ENCODE results near the gene RBM38.

Gene RBM38

GRCh38 chr20:57435498-57436222 lies 44.5 kb downstream of the RBM38 start (continued):
- TF ChIP-seq ZNF18 (tag by site-specific recombination; IDR thresholded peaks at IDR 0.05) (peak; percentile 68; the same call in 1 of the 2 replicates), SALL2 (tag by site-specific recombination; IDR thresholded peaks at IDR 0.05; ENCODE audit: borderline replicate concordance) (no peak), ZNF174 (tag by site-specific recombination; IDR thresholded peaks at IDR 0.05) (no peak), ZBTB1 (tag by site-specific recombination; IDR thresholded peaks at IDR 0.05) (no peak; the same call in 1 of the 2 replicates), ZNF292 (tag by site-specific recombination; IDR thresholded peaks at IDR 0.05; ENCODE audit: borderline replicate concordance, low read depth) (no peak), ZNF341 (tag by site-specific recombination; IDR thresholded peaks at IDR 0.05; ENCODE audit: low read depth) (peak; percentile 42), ZNF140 (tag by site-specific recombination; IDR thresholded peaks at IDR 0.05) (no peak), ZNF629 (tag by site-specific recombination; IDR thresholded peaks at IDR 0.05) (peak; percentile 57; the same call in 1 of the 2 replicates), ZNF600 (tag by site-specific recombination; IDR thresholded peaks at IDR 0.05) (peak; percentile 97), ZNF555 (tag by site-specific recombination; conservative IDR thresholded peaks at IDR 0.05) (no peak), SP7 (tag by site-specific recombination; IDR thresholded peaks at IDR 0.05) (peak; percentile 82), ZNF169 (tag by site-specific recombination; IDR thresholded peaks at IDR 0.05) (no peak), ZNF548 (tag by site-specific recombination; IDR thresholded peaks at IDR 0.05) (no peak), IKZF3 (tag by site-specific recombination; IDR thresholded peaks at IDR 0.05) (peak; percentile 68; the same call in 1 of the 2 replicates), ZBTB7A (tag by site-specific recombination; IDR thresholded peaks at IDR 0.05; ENCODE audit: low read depth) (no peak), ZBTB26 (tag by site-specific recombination; optimal IDR thresholded peaks at IDR 0.05) (no peak), GLI2 (tag by site-specific recombination; IDR thresholded peaks at IDR 0.05; ENCODE audit: borderline replicate concordance, low read depth) (no peak), ZFHX2 (tag by site-specific recombination; conservative IDR thresholded peaks at IDR 0.05) (peak; percentile 74), ZFP41 (tag by site-specific recombination; IDR thresholded peaks at IDR 0.05; ENCODE audit: borderline replicate concordance) (no peak), ZNF621 (tag by site-specific recombination; IDR thresholded peaks at IDR 0.05) (no peak), ZNF473 (tag by site-specific recombination; IDR thresholded peaks at IDR 0.05) (no peak), ZXDB (tag by site-specific recombination; IDR thresholded peaks at IDR 0.05) (no peak), ZNF501 (tag by site-specific recombination; IDR thresholded peaks at IDR 0.05) (no peak), ZNF266 (tag by site-specific recombination; IDR thresholded peaks at IDR 0.05; ENCODE audit: low read depth) (no peak), ZSCAN23 (tag by site-specific recombination; IDR thresholded peaks at IDR 0.05) (no peak)
- TF ChIP-seq, protein P1, sequence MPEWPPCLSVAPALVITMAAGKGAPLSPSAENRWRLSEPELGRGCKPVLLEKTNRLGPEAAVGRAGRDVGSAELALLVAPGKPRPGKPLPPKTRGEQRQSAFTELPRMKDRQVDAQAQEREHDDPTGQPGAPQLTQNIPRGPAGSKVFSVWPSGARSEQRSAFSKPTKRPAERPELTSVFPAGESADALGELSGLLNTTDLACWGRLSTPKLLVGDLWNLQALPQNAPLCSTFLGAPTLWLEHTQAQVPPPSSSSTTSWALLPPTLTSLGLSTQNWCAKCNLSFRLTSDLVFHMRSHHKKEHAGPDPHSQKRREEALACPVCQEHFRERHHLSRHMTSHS (tag by site-specific recombination; IDR thresholded peaks at IDR 0.05) = no peak
- TF ChIP-seq, protein P2, sequence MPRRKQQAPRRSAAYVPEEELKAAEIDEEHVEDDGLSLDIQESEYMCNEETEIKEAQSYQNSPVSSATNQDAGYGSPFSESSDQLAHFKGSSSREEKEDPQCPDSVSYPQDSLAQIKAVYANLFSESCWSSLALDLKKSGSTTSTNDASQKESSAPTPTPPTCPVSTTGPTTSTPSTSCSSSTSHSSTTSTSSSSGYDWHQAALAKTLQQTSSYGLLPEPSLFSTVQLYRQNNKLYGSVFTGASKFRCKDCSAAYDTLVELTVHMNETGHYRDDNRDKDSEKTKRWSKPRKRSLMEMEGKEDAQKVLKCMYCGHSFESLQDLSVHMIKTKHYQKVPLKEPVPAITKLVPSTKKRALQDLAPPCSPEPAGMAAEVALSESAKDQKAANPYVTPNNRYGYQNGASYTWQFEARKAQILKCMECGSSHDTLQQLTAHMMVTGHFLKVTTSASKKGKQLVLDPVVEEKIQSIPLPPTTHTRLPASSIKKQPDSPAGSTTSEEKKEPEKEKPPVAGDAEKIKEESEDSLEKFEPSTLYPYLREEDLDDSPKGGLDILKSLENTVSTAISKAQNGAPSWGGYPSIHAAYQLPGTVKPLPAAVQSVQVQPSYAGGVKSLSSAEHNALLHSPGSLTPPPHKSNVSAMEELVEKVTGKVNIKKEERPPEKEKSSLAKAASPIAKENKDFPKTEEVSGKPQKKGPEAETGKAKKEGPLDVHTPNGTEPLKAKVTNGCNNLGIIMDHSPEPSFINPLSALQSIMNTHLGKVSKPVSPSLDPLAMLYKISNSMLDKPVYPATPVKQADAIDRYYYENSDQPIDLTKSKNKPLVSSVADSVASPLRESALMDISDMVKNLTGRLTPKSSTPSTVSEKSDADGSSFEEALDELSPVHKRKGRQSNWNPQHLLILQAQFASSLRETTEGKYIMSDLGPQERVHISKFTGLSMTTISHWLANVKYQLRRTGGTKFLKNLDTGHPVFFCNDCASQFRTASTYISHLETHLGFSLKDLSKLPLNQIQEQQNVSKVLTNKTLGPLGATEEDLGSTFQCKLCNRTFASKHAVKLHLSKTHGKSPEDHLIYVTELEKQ (tag by site-specific recombination; IDR thresholded peaks at IDR 0.05; ENCODE audit: borderline replicate concordance) = 0 out of 2 replicates have a peak, but pooled peaks have one; percentile 15
- TF ChIP-seq, protein P3, sequence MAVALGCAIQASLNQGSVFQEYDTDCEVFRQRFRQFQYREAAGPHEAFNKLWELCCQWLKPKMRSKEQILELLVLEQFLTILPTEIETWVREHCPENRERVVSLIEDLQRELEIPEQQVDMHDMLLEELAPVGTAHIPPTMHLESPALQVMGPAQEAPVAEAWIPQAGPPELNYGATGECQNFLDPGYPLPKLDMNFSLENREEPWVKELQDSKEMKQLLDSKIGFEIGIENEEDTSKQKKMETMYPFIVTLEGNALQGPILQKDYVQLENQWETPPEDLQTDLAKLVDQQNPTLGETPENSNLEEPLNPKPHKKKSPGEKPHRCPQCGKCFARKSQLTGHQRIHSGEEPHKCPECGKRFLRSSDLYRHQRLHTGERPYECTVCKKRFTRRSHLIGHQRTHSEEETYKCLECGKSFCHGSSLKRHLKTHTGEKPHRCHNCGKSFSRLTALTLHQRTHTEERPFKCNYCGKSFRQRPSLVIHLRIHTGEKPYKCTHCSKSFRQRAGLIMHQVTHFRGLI (tag by site-specific recombination; IDR thresholded peaks at IDR 0.05) = no peak
- TF ChIP-seq, protein P4, sequence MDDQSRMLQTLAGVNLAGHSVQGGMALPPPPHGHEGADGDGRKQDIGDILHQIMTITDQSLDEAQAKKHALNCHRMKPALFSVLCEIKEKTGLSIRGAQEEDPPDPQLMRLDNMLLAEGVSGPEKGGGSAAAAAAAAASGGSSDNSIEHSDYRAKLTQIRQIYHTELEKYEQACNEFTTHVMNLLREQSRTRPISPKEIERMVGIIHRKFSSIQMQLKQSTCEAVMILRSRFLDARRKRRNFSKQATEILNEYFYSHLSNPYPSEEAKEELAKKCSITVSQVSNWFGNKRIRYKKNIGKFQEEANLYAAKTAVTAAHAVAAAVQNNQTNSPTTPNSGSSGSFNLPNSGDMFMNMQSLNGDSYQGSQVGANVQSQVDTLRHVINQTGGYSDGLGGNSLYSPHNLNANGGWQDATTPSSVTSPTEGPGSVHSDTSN (CRISPR knock-in tag; IDR thresholded peaks at IDR 0.05) = no peak
